H1 (cell line): ENCODE results near the gene SPTB. TPM values are rescaled to one million over a fixed set of nuclear protein-coding genes. Genes with fewer than 3 reads are reported as not detected.
"Not testable (repeated sequence)": the region's sequence is repeated elsewhere in the genome, so short reads cannot be mapped to it uniquely, and the experiment has no call there.

Source experiments
- CTCF ChIA-PET: fragments of 300-600 bp; sonication (Branson Sonifier 250); formaldehyde crosslinking; loops from one replicate; lab custom pipeline; 2021; ENCODE audit not compliant: partially characterized antibody; lab: Charles Lee
- POLR2A ChIA-PET: fragments of 300-600 bp; sonication (Branson Sonifier 250); formaldehyde crosslinking; loops from one replicate; lab custom pipeline; 2021; ENCODE audit warnings: inconsistent platforms; ENCODE audit not compliant: partially characterized antibody; lab: Charles Lee
- DNase-seq, 2 experiments: peaks; one replicate each; pipeline versions ENCODE4 v3.0.0 to v3.0.0-alpha.2; 2010 to 2022; ENCODE audit warnings: low spot score in 2 of 2, low read depth in 1 of 2, mixed read lengths in 1 of 2
- FAIRE-seq: peaks from 2 replicates; lab custom pipeline; 2011; peaks lifted over from hg19 to GRCh38; lab: Jason Lieb, UNC
- H2AFZ ChIP-seq: 2 replicates; pipeline ENCODE4 v1.8.1; 2012; ENCODE audit warnings: low read length, inconsistent platforms
- H2AK5ac ChIP-seq: 2 replicates; pipeline ENCODE4 v1.6.1; 2013; ENCODE audit warnings: low read depth, low read length
- H2BK120ac ChIP-seq: replicated peaks from 2 replicates; pipeline ENCODE3; 2013; ENCODE audit warnings: low read depth, low read length, inconsistent platforms
- H2BK12ac ChIP-seq: 2 replicates; pipeline ENCODE4 v1.6.1; 2013; ENCODE audit warnings: low read depth, low read length
- H2BK15ac ChIP-seq: 2 replicates; pipeline ENCODE4 v1.6.1; 2013; ENCODE audit warnings: low read length
- H2BK20ac ChIP-seq: 2 replicates; pipeline ENCODE4 v1.6.1; 2013; ENCODE audit warnings: low read length
- H2BK5ac ChIP-seq: 2 replicates; pipeline ENCODE4 v1.6.1; 2013; ENCODE audit warnings: low read depth, low read length
- H3K14ac ChIP-seq: 2 replicates; pipeline ENCODE4 v1.6.1; 2013; ENCODE audit warnings: inconsistent platforms; ENCODE audit not compliant: insufficient read length
- H3K18ac ChIP-seq: 2 replicates; pipeline ENCODE4 v1.6.1; 2013; ENCODE audit warnings: low read length; ENCODE audit errors: extremely low read depth
- H3K23ac ChIP-seq: 2 replicates; pipeline ENCODE4 v1.6.1; 2013; ENCODE audit warnings: inconsistent platforms; ENCODE audit not compliant: insufficient read length
- H3K23me2 ChIP-seq: 2 replicates; pipeline ENCODE4 v1.6.1; 2013; ENCODE audit warnings: low read depth, low read length
- H3K27ac ChIP-seq: 2 replicates; pipeline ENCODE4 v1.6.1; 2011; ENCODE audit warnings: low read depth, low read length, inconsistent platforms
- H3K27me3 ChIP-seq, 4 experiments: replicated peaks in 1 of 4; 1 replicate in 1 of 4; 2 replicates in 3 of 4; pipeline versions ENCODE4 v1.6.1 to v1.8.1; 2011 to 2013; ENCODE audit warnings: low read length in 3 of 4, mild to moderate bottlenecking in 3 of 4, inconsistent platforms in 2 of 4, mixed read lengths in 2 of 4, moderate library complexity in 1 of 4; ENCODE audit not compliant: control insufficient read depth in 3 of 4, insufficient read depth in 3 of 4; ENCODE audit errors: extremely low read depth in 1 of 4
- H3K36me3 ChIP-seq, 4 experiments: 2 replicates each; pipeline versions ENCODE4 v1.6.1 to v1.8.1; 2011 to 2013; ENCODE audit warnings: mild to moderate bottlenecking in 4 of 4, low read length in 3 of 4, moderate library complexity in 2 of 4, control low read depth in 1 of 4, inconsistent platforms in 1 of 4; ENCODE audit not compliant: insufficient read depth in 4 of 4, control insufficient read depth in 2 of 4
- H3K4ac ChIP-seq: replicated peaks from 2 replicates; pipeline ENCODE3; 2013; ENCODE audit warnings: low read length, low read depth, mixed read lengths, inconsistent platforms; ENCODE audit not compliant: insufficient read length
- H3K4me1 ChIP-seq, 4 experiments: replicated peaks in 1 of 4; 1 replicate in 1 of 4; 2 replicates in 3 of 4; pipeline versions ENCODE4 v1.6.1 to v1.8.1; 2011 to 2013; ENCODE audit warnings: low read length in 3 of 4, inconsistent platforms in 2 of 4, mixed read lengths in 1 of 4; ENCODE audit not compliant: insufficient read depth in 4 of 4, control insufficient read depth in 3 of 4
- H3K4me2 ChIP-seq, 2 experiments: 2 replicates each; pipeline versions ENCODE4 v1.6.1 to v1.8.1; 2011 to 2013; ENCODE audit warnings: low read depth in 2 of 2, low read length in 2 of 2, control low read depth in 1 of 2, inconsistent platforms in 1 of 2, mild to moderate bottlenecking in 1 of 2; ENCODE audit not compliant: insufficient read depth in 1 of 2
- H3K4me3 ChIP-seq, 4 experiments: fragments of 200-600, 300-600 bp in 1 of 4; sonication (generic), shearing (Covaris generic), sonication (Bioruptor Twin) in 1 of 4; 2 replicates each; pipeline versions ENCODE4 v1.5.1 to v1.8.1; 2011 to 2016; ENCODE audit warnings: low read length in 4 of 4, low read depth in 3 of 4, control low read depth in 2 of 4, inconsistent platforms in 2 of 4, mild to moderate bottlenecking in 2 of 4, mixed read lengths in 1 of 4, moderate library complexity in 1 of 4; ENCODE audit not compliant: insufficient read depth in 2 of 4; ENCODE audit errors: extremely low read depth in 1 of 4
- H3K56ac ChIP-seq: replicated peaks from 2 replicates; pipeline ENCODE3; 2013; ENCODE audit warnings: low read depth, mild to moderate bottlenecking, mixed read lengths, low read length, inconsistent platforms; ENCODE audit not compliant: insufficient read length
- H3K79me1 ChIP-seq: 2 replicates; pipeline ENCODE4 v1.6.1; 2013; ENCODE audit warnings: low read depth, low read length, control low read depth
- H3K79me2 ChIP-seq, 2 experiments: 2 replicates each; pipeline versions ENCODE4 v1.6.1 to v1.8.1; 2012 to 2013; ENCODE audit warnings: low read length in 2 of 2, mild to moderate bottlenecking in 2 of 2, inconsistent platforms in 1 of 2; ENCODE audit not compliant: insufficient read depth in 2 of 2, control insufficient read depth in 1 of 2
- H3K9ac ChIP-seq, 4 experiments: replicated peaks in 1 of 4; 1 replicate in 1 of 4; 2 replicates in 3 of 4; pipeline versions ENCODE4 v1.6.1 to v1.8.1; 2011 to 2013; ENCODE audit warnings: low read depth in 3 of 4, low read length in 3 of 4, control low read depth in 2 of 4, mild to moderate bottlenecking in 2 of 4, moderate library complexity in 2 of 4, inconsistent platforms in 1 of 4; ENCODE audit errors: extremely low read depth in 1 of 4
- H3K9me3 ChIP-seq, 2 experiments: 2 replicates each; pipeline versions ENCODE4 v1.6.1 to v1.8.1; 2012 to 2013; ENCODE audit warnings: mild to moderate bottlenecking in 2 of 2, moderate library complexity in 2 of 2, control low read depth in 1 of 2, inconsistent platforms in 1 of 2, low read depth in 1 of 2, low read length in 1 of 2, mixed read lengths in 1 of 2; ENCODE audit not compliant: insufficient read depth in 2 of 2
- H4K20me1 ChIP-seq, 2 experiments: replicated peaks in 1 of 2; 2 replicates each; pipeline versions ENCODE3 to v1.8.1; 2011 to 2013; ENCODE audit warnings: inconsistent platforms in 2 of 2, low read length in 2 of 2, mild to moderate bottlenecking in 1 of 2; ENCODE audit not compliant: insufficient read depth in 2 of 2, control insufficient read depth in 1 of 2
- H4K5ac ChIP-seq: 2 replicates; pipeline ENCODE4 v1.6.1; 2013; ENCODE audit warnings: low read length, low read depth, mixed read lengths, inconsistent platforms; ENCODE audit not compliant: insufficient read length
- H4K8ac ChIP-seq: 2 replicates; pipeline ENCODE4 v1.8.0; 2013; ENCODE audit warnings: mild to moderate bottlenecking, moderate library complexity, low read length, inconsistent platforms; ENCODE audit not compliant: insufficient read depth; ENCODE audit errors: extremely low read depth
- H4K91ac ChIP-seq: replicated peaks from 2 replicates; pipeline ENCODE3; 2013; ENCODE audit warnings: low read length, mixed read lengths, inconsistent platforms; ENCODE audit not compliant: insufficient read length
- ATF2 ChIP-seq: IDR thresholded peaks from 2 replicates; pipeline ENCODE4 v1.6.1; 2012; ENCODE audit warnings: low read length, inconsistent platforms
- CHD1 ChIP-seq: IDR thresholded peaks from 2 replicates; pipeline ENCODE4 v1.6.1; 2012; ENCODE audit warnings: low read depth, low read length, improper control_type of control experiment
- CTCF ChIP-seq, 3 experiments: IDR thresholded peaks; 1 replicate in 2 of 3; 2 replicates in 1 of 3; pipeline versions ENCODE4 v1.5.1 to v1.6.1; 2011; ENCODE audit warnings: low read length in 3 of 3, mild to moderate bottlenecking in 3 of 3, inconsistent platforms in 2 of 3, low read depth in 1 of 3, moderate library complexity in 1 of 3; ENCODE audit not compliant: insufficient read depth in 1 of 3; ENCODE audit errors: control extremely low read depth in 1 of 3
- HDAC6 ChIP-seq: IDR thresholded peaks from one replicate; pipeline ENCODE4 v1.7.1; 2012; ENCODE audit warnings: low read depth, mild to moderate bottlenecking, inconsistent platforms, low read length, moderate library complexity
- RFX5 ChIP-seq: IDR thresholded peaks from 2 replicates; pipeline ENCODE4 v1.6.1; 2011; ENCODE audit warnings: low read depth, low read length, improper control_type of control experiment, borderline replicate concordance
- WGBS, 2 experiments: shearing (Covaris generic) in 1 of 2; methylation state at CpG; one replicate each; pipeline versions ENCODE4 v1.1.6 to v1.1.7; 2013 to 2015; ENCODE audit warnings: low lambda C conversion rate in 2 of 2, mixed read lengths in 2 of 2, inconsistent platforms in 1 of 2, low coverage in 1 of 2, missing lambda C conversion rate in 1 of 2; ENCODE audit not compliant: insufficient replicate concordance in 2 of 2, insufficient coverage in 1 of 2, insufficient read length in 1 of 2; ENCODE audit errors: extremely low coverage in 1 of 2, missing lambda C conversion rate in 1 of 2; 5-methylcytosine and 5-hydroxymethylcytosine counted together
- polyA plus RNA-seq, 7 experiments: library from polyadenylated mRNA; depleted of rRNA in 3 of 7; stranded (reverse) in 5 of 7; unstranded in 2 of 7; fragments of >200 nt in 5 of 7; fragments of 200-250 nt in 2 of 7; gene quantifications; 1 replicate in 5 of 7; 2 replicates in 1 of 7; 4 replicates in 1 of 7; pipeline versions ENCODE4 v1.2.1 to v1.2.3, GENCODE V29; 2011 to 2013; ENCODE audit warnings: missing spikeins in 2 of 7, mixed read lengths in 2 of 7
- total RNA-seq: library from RNA; stranded (reverse); fragmentation: NEBNext Ultra II Directional; extraction: Animal tissue kit (Norgen Biotek cat#: 25700); gene quantifications from 2 replicates; pipeline ENCODE4 v1.2.1, GENCODE V29; 2021

The SPTB gene
- total and polyA plus RNA-seq, 2 of the 8 experiments (the other 6 are each of a cell fraction or from before 2014, with no cell fraction given), result 0.30 to 2.4 TPM

- TF ChIP-seq ATF2 (no peak), HDAC6 (no peak), CTCF (IDR thresholded peaks at IDR 0.05; ENCODE audit: control extremely low read depth in 1 of 3, insufficient read depth in 1 of 3, low read depth in 1 of 3, low read length in 3 of 3) (no peak), CHD1 (no peak), RFX5 (no peak)
Observed at GRCh38 chr14:64806202-64806861, 73.4 kb downstream of the SPTB start (continued).

GRCh38 chr14:64805646-64806045 lies 74.1 kb downstream of the SPTB start:
- H2BK5ac ChIP-seq, H4K20me1 ChIP-seq, H3K18ac ChIP-seq, H2AFZ ChIP-seq, H3K14ac ChIP-seq, H3K4me2 ChIP-seq, H3K27me3 ChIP-seq, H4K8ac ChIP-seq, H4K91ac ChIP-seq, H2BK12ac ChIP-seq, H3K36me3 ChIP-seq, POLR2A ChIA-PET, H3K4ac ChIP-seq, DNase-seq, H3K27ac ChIP-seq, H3K79me2 ChIP-seq, H3K23ac ChIP-seq, H2BK20ac ChIP-seq, H3K4me1 ChIP-seq, H2BK120ac ChIP-seq, H3K23me2 ChIP-seq, H4K5ac ChIP-seq, FAIRE-seq, H3K4me3 ChIP-seq, H2AK5ac ChIP-seq, H3K56ac ChIP-seq, H3K9me3 ChIP-seq, H2BK15ac ChIP-seq, H3K9ac ChIP-seq, H3K79me1 ChIP-seq: not testable (repeated sequence)
- WGBS, 2 experiments, result 92% methylated on average over 3 of the region's 3 CpGs; no CpG with 5 or more reads in 1 of the 2 experiments
- CTCF ChIA-PET, result interaction anchor here (0.9 to 6.4 kb wide), 5 partner anchors 13 to 249 kb away, joined by 3 to 54 read pairs (median 5); no protein-coding TSS in a partner anchor
